Keratinocyte (primary cell): ENCODE measurements around the gene PXDC1.
"Not testable (repeated sequence)": the region's sequence is repeated elsewhere in the genome, so short reads cannot be mapped to it uniquely, and the experiment has no call there.

Experiments
- CTCF ChIP-seq, 3 experiments: IDR thresholded peaks in 1 of 3; conservative IDR thresholded peaks in 1 of 3; optimal IDR thresholded peaks in 1 of 3; 2 replicates in 2 of 3; 3 replicates in 1 of 3; pipeline versions ENCODE3 to v1.5.1; 2011; ENCODE audit warnings: low read length in 3 of 3, mild to moderate bottlenecking in 3 of 3, moderate library complexity in 2 of 3, control low read depth in 1 of 3, inconsistent platforms in 1 of 3; ENCODE audit not compliant: insufficient read depth in 2 of 3; ENCODE audit errors: extremely low read depth in 1 of 3
- EZH2 ChIP-seq: IDR thresholded peaks from one replicate; pipeline ENCODE4 v1.6.1; 2012; ENCODE audit warnings: inconsistent platforms, mild to moderate bottlenecking, low read length, moderate library complexity

- TF ChIP-seq CTCF (optimal IDR thresholded peaks at IDR 0.05 in 1 of 3, IDR thresholded peaks at IDR 0.05 in 1 of 3, conservative IDR thresholded peaks at IDR 0.05 in 1 of 3; ENCODE audit: extremely low read depth in 1 of 3, insufficient read depth in 2 of 3, low read length in 3 of 3); EZH2: not testable (repeated sequence)
Measured at GRCh38 chr6:3767483-3767882, 16.0 kb upstream of the PXDC1 start.
